Activated naive CD4-positive, alpha-beta T cell (primary cell): ENCODE results near the gene MBTPS1.

ENCODE experiments used
- DNase-seq, 4 experiments: peaks; one replicate each; lab custom pipeline; 2025; lab: John Stamatoyannopoulos, UW

MBTPS1 gene

GRCh38 chr16:84074721-84075120 lies 42.0 kb downstream of the MBTPS1 start:
- DNase-seq = no peak

GRCh38 chr16:84072014-84072413 lies 44.7 kb downstream of the MBTPS1 start:
- no peak for DNase-seq

GRCh38 chr16:84071121-84071520 lies 45.6 kb downstream of the MBTPS1 start:
- DNase-seq = no peak

- no peak for DNase-seq
Observed at GRCh38 chr16:84069540-84069939, 47.2 kb downstream of the MBTPS1 start.

GRCh38 chr16:84068783-84069462 lies 47.8 kb downstream of the MBTPS1 start:
- DNase-seq = no peak

GRCh38 chr16:84068041-84068440 lies 48.7 kb downstream of the MBTPS1 start:
- no peak for DNase-seq

GRCh38 chr16:84067640-84068039 lies 49.1 kb downstream of the MBTPS1 start:
- DNase-seq = no peak

GRCh38 chr16:84065536-84066132 lies 51.1 kb downstream of the MBTPS1 start:
- no peak for DNase-seq

- no peak for DNase-seq
Observed at GRCh38 chr16:84063980-84064379, 52.8 kb downstream of the MBTPS1 start.

- DNase-seq = peak; percentile 19 to 51 (median 40)
Observed at GRCh38 chr16:84062734-84063640, 53.8 kb downstream of the MBTPS1 start.

GRCh38 chr16:84061236-84061819 lies 55.4 kb downstream of the MBTPS1 start:
- no peak for DNase-seq

- DNase-seq = no peak
Observed at GRCh38 chr16:84059946-84060901, 56.5 kb downstream of the MBTPS1 start.

- no peak for DNase-seq
Observed at GRCh38 chr16:84059111-84059510, 57.6 kb downstream of the MBTPS1 start.

GRCh38 chr16:84058664-84059063 lies 58.1 kb downstream of the MBTPS1 start:
- DNase-seq = no peak

- no peak for DNase-seq
Observed at GRCh38 chr16:84058211-84058610, 58.5 kb downstream of the MBTPS1 start.

- DNase-seq = no peak
Observed at GRCh38 chr16:84056933-84057332, 59.8 kb downstream of the MBTPS1 start.

GRCh38 chr16:84055801-84056634 lies 60.7 kb downstream of the MBTPS1 start:
- DNase-seq = no peak

GRCh38 chr16:84055366-84055765 lies 61.4 kb downstream of the MBTPS1 start:
- no peak for DNase-seq

GRCh38 chr16:84054916-84055315 lies 61.8 kb downstream of the MBTPS1 start:
- no peak for DNase-seq

- no peak for DNase-seq
Observed at GRCh38 chr16:84054271-84054670, 62.5 kb downstream of the MBTPS1 start.
